Neuronal stem cell (in vitro differentiated cells): ENCODE data around the gene PLCXD1.
"Not testable (repeated sequence)": the region's sequence is repeated elsewhere in the genome, so short reads cannot be mapped to it uniquely, and the experiment has no call there.

Experiments used
- DNase-seq: peaks from one replicate; pipeline ENCODE4 v3.0.0-alpha.2; 2013; ENCODE audit warnings: low spot score
- H2AFZ ChIP-seq: one replicate; pipeline ENCODE4 v1.6.1; 2013; ENCODE audit warnings: mild to moderate bottlenecking, low read length, inconsistent platforms
- H2AK5ac ChIP-seq: 2 replicates; pipeline ENCODE4 v1.6.1; 2013; ENCODE audit warnings: low read depth, mild to moderate bottlenecking, inconsistent platforms, low read length, moderate library complexity, mixed read lengths
- H2BK120ac ChIP-seq: 2 replicates; pipeline ENCODE4 v1.6.1; 2013; ENCODE audit warnings: low read depth, mild to moderate bottlenecking, inconsistent platforms, low read length, moderate library complexity, mixed read lengths
- H2BK12ac ChIP-seq: one replicate; pipeline ENCODE4 v1.6.1; 2013; ENCODE audit warnings: low read length, inconsistent platforms
- H2BK15ac ChIP-seq: 2 replicates; pipeline ENCODE4 v1.6.1; 2013; ENCODE audit warnings: mild to moderate bottlenecking, low read length, inconsistent platforms, mixed read lengths
- H2BK5ac ChIP-seq: one replicate; pipeline ENCODE4 v1.6.1; 2013; ENCODE audit warnings: inconsistent platforms, mild to moderate bottlenecking, low read length, moderate library complexity
- H3K14ac ChIP-seq: one replicate; pipeline ENCODE4 v1.6.1; 2013; ENCODE audit warnings: low read length, inconsistent platforms
- H3K18ac ChIP-seq: 2 replicates; pipeline ENCODE4 v1.6.1; 2013; ENCODE audit warnings: low read length, inconsistent platforms
- H3K23ac ChIP-seq: 2 replicates; pipeline ENCODE4 v1.6.1; 2013; ENCODE audit warnings: low read depth, mild to moderate bottlenecking, mixed read lengths, low read length, inconsistent platforms; ENCODE audit not compliant: poor library complexity
- H3K27ac ChIP-seq: replicated peaks from 3 replicates; pipeline ENCODE4 v1.5.1; 2013; ENCODE audit warnings: low read length, inconsistent platforms
- H3K27me3 ChIP-seq, 3 experiments: 2 replicates each; pipeline ENCODE4 v1.6.1; 2013; ENCODE audit warnings: low read length in 3 of 3, mild to moderate bottlenecking in 2 of 3, inconsistent platforms in 1 of 3, low read depth in 1 of 3, mixed read lengths in 1 of 3, moderate library complexity in 1 of 3; ENCODE audit not compliant: control insufficient read depth in 3 of 3, insufficient read depth in 3 of 3
- H3K36me3 ChIP-seq, 2 donors: replicated peaks in 1 of 2; 2 replicates each; pipeline ENCODE4 v1.6.1; 2013; ENCODE audit warnings: low read length in 2 of 2; ENCODE audit not compliant: control insufficient read depth in 2 of 2, insufficient read depth in 2 of 2
- H3K4ac ChIP-seq: 2 replicates; pipeline ENCODE4 v1.6.1; 2013; ENCODE audit warnings: inconsistent platforms, mild to moderate bottlenecking, low read length, moderate library complexity
- H3K4me1 ChIP-seq, 2 donors: 1 replicate in 1 of 2; 2 replicates in 1 of 2; pipeline ENCODE4 v1.6.1; 2013; ENCODE audit warnings: low read length in 2 of 2, low read depth in 1 of 2; ENCODE audit not compliant: control insufficient read depth in 2 of 2, insufficient read depth in 1 of 2
- H3K4me2 ChIP-seq: one replicate; pipeline ENCODE4 v1.6.1; 2013; ENCODE audit warnings: mild to moderate bottlenecking, low read length, inconsistent platforms; ENCODE audit not compliant: insufficient read depth, poor library complexity, severe bottlenecking
- H3K4me3 ChIP-seq, 2 donors: 2 replicates each; pipeline ENCODE4 v1.5.1; 2013; ENCODE audit warnings: low read length in 2 of 2, mild to moderate bottlenecking in 2 of 2, inconsistent platforms in 1 of 2, moderate library complexity in 1 of 2
- H3K79me1 ChIP-seq: one replicate; pipeline ENCODE4 v1.6.1; 2013; ENCODE audit warnings: low read depth, mild to moderate bottlenecking, inconsistent platforms, low read length, moderate library complexity
- H3K9ac ChIP-seq: one replicate; pipeline ENCODE4 v1.6.1; 2013; ENCODE audit warnings: mild to moderate bottlenecking, low read depth, low read length, inconsistent platforms; ENCODE audit not compliant: poor library complexity
- H3K9me3 ChIP-seq, 2 donors: replicated peaks in 1 of 2; 2 replicates each; pipeline versions ENCODE3 to v1.6.1; 2013; ENCODE audit warnings: low read length in 2 of 2, mild to moderate bottlenecking in 2 of 2, inconsistent platforms in 1 of 2, low read depth in 1 of 2, mixed read lengths in 1 of 2, moderate library complexity in 1 of 2; ENCODE audit not compliant: control insufficient read depth in 2 of 2, insufficient read depth in 1 of 2
- H4K8ac ChIP-seq: one replicate; pipeline ENCODE4 v1.6.1; 2013; ENCODE audit warnings: low read depth, mild to moderate bottlenecking, inconsistent platforms, low read length, moderate library complexity
- H4K91ac ChIP-seq: one replicate; pipeline ENCODE4 v1.6.1; 2013; ENCODE audit warnings: low read length, low read depth, mild to moderate bottlenecking, inconsistent platforms; ENCODE audit not compliant: poor library complexity
- WGBS, 2 donors: extraction: QIAGEN DNeasy Blood & Tissue Kit; methylation state at CpG; one replicate each; pipeline ENCODE4 v1.1.7; 2013; ENCODE audit warnings: missing lambda C conversion rate in 2 of 2, mixed read lengths in 1 of 2; ENCODE audit not compliant: insufficient read length in 2 of 2, insufficient replicate concordance in 1 of 2; ENCODE audit errors: extremely low coverage in 2 of 2; 5-methylcytosine and 5-hydroxymethylcytosine counted together

PLCXD1 gene

DNA sequence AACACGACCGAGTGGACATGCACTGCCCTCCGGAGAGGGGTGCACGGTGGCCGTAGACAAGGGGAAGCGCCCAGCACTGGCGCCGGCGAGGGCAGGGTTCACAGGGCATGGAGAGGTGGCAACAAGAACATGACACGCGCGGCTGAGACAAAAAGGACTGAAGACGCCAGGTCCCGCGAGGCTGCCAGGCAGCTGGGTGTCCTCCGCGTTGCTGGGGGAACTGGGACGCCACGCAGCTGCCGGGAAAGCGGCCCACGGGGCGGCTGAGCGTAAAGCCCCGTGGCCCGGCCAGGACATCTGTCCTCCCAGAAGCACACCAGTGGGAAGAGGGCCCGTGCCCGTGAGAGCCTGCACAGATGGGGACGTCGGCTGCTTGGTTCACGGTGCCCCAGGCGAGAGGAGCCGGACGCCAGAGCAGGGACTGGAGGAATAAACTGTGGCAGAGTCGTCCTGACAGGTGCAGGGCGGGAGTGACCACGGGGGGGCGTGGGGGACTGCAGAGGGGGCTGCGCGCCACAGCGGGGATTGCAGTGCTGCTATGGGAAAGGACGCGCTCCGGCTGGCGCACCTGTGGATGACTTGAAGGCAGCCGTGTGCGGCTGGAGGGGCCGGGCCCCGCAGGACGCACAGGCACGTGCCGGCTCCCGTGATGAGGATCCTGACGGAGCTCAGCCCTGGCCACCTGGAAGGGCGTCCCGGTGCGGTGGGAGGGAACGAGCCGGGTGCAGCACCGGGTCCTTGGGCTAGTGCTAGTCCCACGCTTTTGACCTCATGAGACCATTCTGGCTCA is 69.5 kb downstream of the PLCXD1 start:
- H2BK12ac ChIP-seq, result no peak overlapping the region
- H3K27ac ChIP-seq, result no peak overlapping the region
- no peak overlapping the region for H3K4me3 ChIP-seq
- no CpG with 5 or more reads among the region's 61 CpGs for WGBS, 2 donors
- H3K14ac ChIP-seq, result peak overlapping the region; percentile 97
- no peak overlapping the region for H2AK5ac ChIP-seq
- no peaks in the 10 kb centered on the region for H3K27me3 ChIP-seq
- no peak overlapping the region for H3K4ac ChIP-seq
- peaks cover 0 to 5% of the 10 kb centered on the region in 2 donors for H3K4me1 ChIP-seq
- peaks cover 18% of the 10 kb centered on the region for H3K79me1 ChIP-seq
- H4K91ac ChIP-seq, result no peak overlapping the region
- H2BK15ac ChIP-seq, result no peak overlapping the region
- H3K9me3 ChIP-seq, result peaks cover 1 to 9% of the 10 kb centered on the region in 2 donors
- peaks cover 12 to 57% of the 10 kb centered on the region in 2 donors for H3K36me3 ChIP-seq
- H3K4me2 ChIP-seq, result no peak overlapping the region
- H2AFZ ChIP-seq, result no peak overlapping the region
- H3K18ac ChIP-seq, result peak overlapping the region; percentile 17
- H3K9ac ChIP-seq, result peak overlapping the region; percentile 4
- no peak for DNase-seq
- H2BK5ac ChIP-seq, result peak overlapping the region; percentile 82
- H2BK120ac ChIP-seq, result no peak overlapping the region
- H3K23ac ChIP-seq, result peak overlapping the region; percentile 43
- H4K8ac ChIP-seq, result no peak overlapping the region

DNA sequence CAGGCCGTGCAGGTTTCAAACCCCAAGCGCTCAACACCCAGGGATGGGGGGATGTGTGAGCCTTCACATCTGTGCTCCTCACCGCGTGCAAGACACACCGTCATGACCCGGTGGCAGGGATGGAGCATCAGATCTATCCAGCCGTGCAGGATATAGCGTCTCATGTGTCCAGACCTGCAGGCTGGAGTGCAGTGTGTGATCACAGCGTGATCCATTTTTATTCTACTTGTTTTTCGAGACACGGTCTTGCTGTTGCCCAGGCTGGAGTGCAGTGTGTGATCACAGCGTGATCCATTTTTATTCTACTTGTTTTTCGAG is 70.1 kb downstream of the PLCXD1 start:
- not testable (repeated sequence) for H3K27ac ChIP-seq, H2BK5ac ChIP-seq, H3K23ac ChIP-seq, H3K4me3 ChIP-seq, H3K4me1 ChIP-seq, H4K8ac ChIP-seq, H3K27me3 ChIP-seq, H3K4me2 ChIP-seq, H4K91ac ChIP-seq, H3K18ac ChIP-seq, H2BK120ac ChIP-seq, H3K9ac ChIP-seq, H3K4ac ChIP-seq, H2AK5ac ChIP-seq, H3K9me3 ChIP-seq, H2AFZ ChIP-seq, H2BK15ac ChIP-seq, DNase-seq, H2BK12ac ChIP-seq
- Histone ChIP-seq H3K14ac (peak overlapping the region; percentile 97), H3K36me3 (peaks cover 12 to 61% of the 10 kb centered on the region in 2 donors), H3K79me1 (peaks cover 21% of the 10 kb centered on the region)
- WGBS, 2 donors, result no CpG with 5 or more reads among the region's 13 CpGs

DNA sequence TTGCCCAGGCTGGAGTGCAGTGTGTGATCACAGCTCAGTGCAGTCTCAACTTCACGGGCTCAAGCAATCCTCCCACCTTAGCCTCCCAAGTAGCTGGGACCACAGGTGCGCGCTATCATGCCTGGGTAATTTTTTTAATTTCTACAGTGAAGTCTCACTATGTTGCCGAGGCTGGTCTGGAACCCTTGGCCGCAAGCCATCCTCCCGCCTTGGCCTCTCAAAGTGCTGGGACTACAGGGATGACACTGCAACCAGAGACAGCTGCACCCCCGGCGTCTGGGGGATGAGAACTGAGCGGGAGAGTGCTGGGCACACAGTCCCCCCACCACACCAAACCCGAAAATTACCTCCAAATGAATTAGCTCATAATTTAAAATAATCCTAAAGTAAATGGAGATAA is 70.6 kb downstream of the PLCXD1 start:
- Histone ChIP-seq H4K91ac (no peak overlapping the region), H3K4me1 (peaks cover 0 to 5% of the 10 kb centered on the region in 2 donors), H3K9ac (no peak overlapping the region), H3K4me2 (no peak overlapping the region), H4K8ac (no peak overlapping the region), H3K14ac (no peak overlapping the region), H2BK120ac (no peak overlapping the region), H3K18ac (no peak overlapping the region), H3K9me3 (peaks cover 0 to 8% of the 10 kb centered on the region in 2 donors), H2AK5ac (no peak overlapping the region), H3K4ac (no peak overlapping the region), H3K27ac (no peak overlapping the region), H3K79me1 (peaks cover 23% of the 10 kb centered on the region), H3K36me3 (peaks cover 13 to 64% of the 10 kb centered on the region in 2 donors), H2BK5ac (no peak overlapping the region), H2AFZ (no peak overlapping the region), H3K23ac (no peak overlapping the region), H3K4me3 (no peak overlapping the region), H2BK15ac (no peak overlapping the region), H2BK12ac (no peak overlapping the region), H3K27me3 (no peaks in the 10 kb centered on the region)
- WGBS, 2 donors, result no CpG with 5 or more reads among the region's 10 CpGs
- DNase-seq, result no peak

DNA sequence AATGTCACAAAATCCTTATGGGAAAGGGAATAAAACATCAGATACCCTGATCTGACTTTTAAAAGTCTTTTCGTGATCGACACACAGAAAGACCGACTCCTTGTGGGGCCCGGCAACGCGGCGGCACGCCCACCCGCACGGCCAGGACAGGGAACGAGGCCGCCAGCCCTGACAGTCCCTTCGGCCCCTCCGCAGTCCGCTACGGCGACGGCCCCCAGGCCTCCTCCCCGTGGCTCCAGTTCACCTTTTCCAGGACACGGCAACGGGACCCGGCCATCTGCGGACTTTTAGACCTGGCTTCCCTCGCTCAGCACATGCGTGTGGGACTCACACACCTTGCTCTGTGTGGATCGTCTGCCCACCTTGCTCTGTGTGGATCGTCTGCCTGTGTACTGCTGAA is 71.0 kb downstream of the PLCXD1 start:
- no peak for DNase-seq
- H3K18ac ChIP-seq, result peak overlapping the region; percentile 11

More for the DNA sequence above, 71.0 kb downstream of the PLCXD1 start:
- no peak overlapping the region for H4K8ac ChIP-seq
- no peak overlapping the region for H3K4me3 ChIP-seq
- WGBS, 2 donors, result no CpG with 5 or more reads among the region's 27 CpGs
- H3K4me2 ChIP-seq, result no peak overlapping the region
- peaks cover 0 to 5% of the 10 kb centered on the region in 2 donors for H3K4me1 ChIP-seq
- H3K9me3 ChIP-seq, result peaks cover 0 to 4% of the 10 kb centered on the region in 2 donors
- H2BK12ac ChIP-seq, result no peak overlapping the region
- H2BK15ac ChIP-seq, result no peak overlapping the region
- peaks cover 23% of the 10 kb centered on the region for H3K79me1 ChIP-seq
- no peak overlapping the region for H2AFZ ChIP-seq
- no peak overlapping the region for H3K9ac ChIP-seq
- H2BK5ac ChIP-seq, result no peak overlapping the region
- no peak overlapping the region for H3K14ac ChIP-seq
- H3K4ac ChIP-seq, result no peak overlapping the region
- no peak overlapping the region for H4K91ac ChIP-seq
- no peak overlapping the region for H3K27ac ChIP-seq
- no peaks in the 10 kb centered on the region for H3K27me3 ChIP-seq
- no peak overlapping the region for H2BK120ac ChIP-seq
- H2AK5ac ChIP-seq, result no peak overlapping the region
- H3K36me3 ChIP-seq, result peaks cover 9 to 63% of the 10 kb centered on the region in 2 donors
- no peak overlapping the region for H3K23ac ChIP-seq
